KMS-11 (cell line): ENCODE measurements around the gene SGPP2.
A peak's percentile ranks its signal among the peaks of the same experiment; 100 is the strongest.
"Not testable (repeated sequence)": the region's sequence is repeated elsewhere in the genome, so short reads cannot be mapped to it uniquely, and the experiment has no call there.

Experiments
- H2AFZ ChIP-seq: fragments of 200-600 bp; sonication (generic); 2 replicates; pipeline ENCODE4 v1.6.1; 2016; ENCODE audit warnings: antibody characterized with exemption, mixed run types, low read depth
- H3K27ac ChIP-seq: fragments of 200-600 bp; sonication (generic); 2 replicates; pipeline ENCODE4 v1.6.1; 2016; ENCODE audit warnings: mild to moderate bottlenecking, mixed run types
- H3K27me3 ChIP-seq: fragments of 200-600 bp; sonication (generic); 2 replicates; pipeline ENCODE4 v1.6.1; 2017; ENCODE audit warnings: mild to moderate bottlenecking, low read depth, mixed run types, moderate library complexity; ENCODE audit not compliant: insufficient read depth
- H3K36me3 ChIP-seq: fragments of 200-600 bp; sonication (generic); 2 replicates; pipeline ENCODE4 v1.6.1; 2017; ENCODE audit warnings: mild to moderate bottlenecking, mixed run types; ENCODE audit not compliant: insufficient read depth
- H3K4me1 ChIP-seq: fragments of 200-600 bp; sonication (generic); 2 replicates; pipeline ENCODE4 v1.6.1; 2016; ENCODE audit warnings: mild to moderate bottlenecking, low read depth, mixed run types; ENCODE audit not compliant: poor library complexity, severe bottlenecking
- H3K4me2 ChIP-seq: fragments of 200-600 bp; sonication (generic); 2 replicates; pipeline ENCODE4 v1.7.0; 2016; ENCODE audit warnings: mild to moderate bottlenecking, mixed run types
- H3K4me3 ChIP-seq: fragments of 200-600 bp; sonication (generic); IDR thresholded peaks from 2 replicates; pipeline ENCODE4 v1.6.1; 2017; ENCODE audit warnings: low read depth, low read length, mixed read lengths; ENCODE audit not compliant: insufficient read depth
- H3K79me2 ChIP-seq: fragments of 200-600 bp; sonication (generic); 2 replicates; pipeline ENCODE4 v1.6.1; 2016; ENCODE audit warnings: low read depth, mixed run types; ENCODE audit not compliant: insufficient read depth
- H3K9ac ChIP-seq: fragments of 200-600 bp; sonication (generic); 2 replicates; pipeline ENCODE4 v1.6.1; 2016; ENCODE audit warnings: mild to moderate bottlenecking, mixed run types
- H4K20me1 ChIP-seq: fragments of 200-600 bp; sonication (generic); 2 replicates; pipeline ENCODE4 v1.6.1; 2016; ENCODE audit warnings: mild to moderate bottlenecking, mixed run types; ENCODE audit not compliant: insufficient read depth
- CTCF ChIP-seq: fragments of 200-600 bp; sonication (generic); conservative IDR thresholded peaks from 2 replicates; pipeline ENCODE4 v1.6.1; 2017; ENCODE audit warnings: low read depth, mild to moderate bottlenecking, antibody characterized with exemption, low read length, moderate library complexity, mixed read lengths

Gene SGPP2

GRCh38 chr2:222577341-222577740 is 153.0 kb downstream of the SGPP2 start:
- peaks cover 89% of the 10 kb centered on the region for H3K4me1 ChIP-seq
- H3K4me2 ChIP-seq: 0 out of 2 replicates have a peak overlapping the region, but pooled peaks have one; percentile 3
- H4K20me1 ChIP-seq: peaks cover 9% of the 10 kb centered on the region; the same call in 1 of the 2 replicates
- H3K79me2 ChIP-seq: peaks cover 64% of the 10 kb centered on the region
- H3K27ac ChIP-seq: no peak overlapping the region; the same call in 1 of the 2 replicates
- no peak overlapping the region for H3K4me3 ChIP-seq
- no peaks in the 10 kb centered on the region for H3K36me3 ChIP-seq
- H2AFZ ChIP-seq: no peak overlapping the region
- no peak for TF ChIP-seq CTCF
- H3K9ac ChIP-seq: no peak overlapping the region
- no peaks in the 10 kb centered on the region for H3K27me3 ChIP-seq

DNA sequence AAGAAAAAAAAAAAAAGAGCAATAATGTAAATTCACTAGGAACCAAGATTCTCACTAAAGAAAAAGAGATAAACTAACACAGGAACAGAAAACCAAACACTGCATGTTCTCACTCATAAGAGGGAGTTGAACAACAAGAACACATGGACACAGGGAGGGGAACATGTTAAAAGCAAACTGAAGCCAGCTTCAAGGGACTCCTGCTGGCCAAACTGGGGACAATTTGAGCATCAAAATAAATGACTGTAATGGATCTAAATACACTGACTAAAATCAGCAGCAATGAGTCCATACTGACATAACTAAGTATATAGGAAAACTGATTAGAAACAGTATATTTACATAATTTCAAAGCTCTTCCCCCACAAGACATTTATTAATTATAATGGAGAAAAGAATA is 158.6 kb downstream of the SGPP2 start:
- Histone ChIP-seq H3K4me3 (no peak overlapping the region), H3K79me2 (peaks cover 57% of the 10 kb centered on the region)
- peak; percentile 36 for TF ChIP-seq CTCF

GRCh38 chr2:222584589-222584988 is 160.2 kb downstream of the SGPP2 start:
- H3K4me3 ChIP-seq, H3K27ac ChIP-seq, H4K20me1 ChIP-seq, H3K36me3 ChIP-seq, H2AFZ ChIP-seq, H3K9ac ChIP-seq, H3K4me2 ChIP-seq, H3K27me3 ChIP-seq: not testable (repeated sequence)
- Histone ChIP-seq H3K79me2 (peaks cover 58% of the 10 kb centered on the region; the same call in 1 of the 2 replicates), H3K4me1 (peaks cover 38% of the 10 kb centered on the region)

More for the DNA sequence above, 158.6 kb downstream of the SGPP2 start:
- no peak overlapping the region for H2AFZ ChIP-seq
- H3K27me3 ChIP-seq: no peaks in the 10 kb centered on the region
- no peaks in the 10 kb centered on the region for H3K36me3 ChIP-seq
- peaks cover 9% of the 10 kb centered on the region; the same call in 1 of the 2 replicates for H4K20me1 ChIP-seq
- no peak overlapping the region for H3K27ac ChIP-seq
- peaks cover 44% of the 10 kb centered on the region for H3K4me1 ChIP-seq
- H3K9ac ChIP-seq: no peak overlapping the region
- H3K4me2 ChIP-seq: no peak overlapping the region

- Histone ChIP-seq H3K4me2 (no peak overlapping the region), H3K9ac (no peak overlapping the region), H2AFZ (no peak overlapping the region), H3K79me2 (peaks cover 24% of the 10 kb centered on the region; the same call in 1 of the 2 replicates), H4K20me1 (no peaks in the 10 kb centered on the region), H3K36me3 (peaks cover 4% of the 10 kb centered on the region), H3K27ac (no peak overlapping the region), H3K4me1 (no peaks in the 10 kb centered on the region), H3K4me3 (no peak overlapping the region), H3K27me3 (no peaks in the 10 kb centered on the region)
- no peak for TF ChIP-seq CTCF
Observed at GRCh38 chr2:222591661-222592060, 167.3 kb downstream of the SGPP2 start.

GRCh38 chr2:222592176-222592575 is 167.8 kb downstream of the SGPP2 start:
- Histone ChIP-seq H3K79me2 (peaks cover 19% of the 10 kb centered on the region; the same call in 1 of the 2 replicates), H3K36me3 (peaks cover 9% of the 10 kb centered on the region), H4K20me1 (no peaks in the 10 kb centered on the region), H3K4me3 (no peak overlapping the region), H3K27ac (no peak overlapping the region), H3K27me3 (no peaks in the 10 kb centered on the region), H3K4me1 (no peaks in the 10 kb centered on the region), H3K9ac (no peak overlapping the region), H2AFZ (no peak overlapping the region), H3K4me2 (no peak overlapping the region)
- TF ChIP-seq CTCF: no peak
